HG03095 (cell line): ENCODE data around the gene CAP2.
"Not testable (repeated sequence)": the region's sequence is repeated elsewhere in the genome, so short reads cannot be mapped to it uniquely, and the experiment has no call there.

Experiments
- ATAC-seq: cut with Tn5 transposase; IDR thresholded peaks from one replicate; pipeline ENCODE4 v1.9.1; 2021; ENCODE audit warnings: moderate library complexity; ENCODE audit not compliant: unreplicated experiment

The CAP2 gene

GRCh38 chr6:17562636-17563035, 169.2 kb downstream of the CAP2 start:
- ATAC-seq: no peak

DNA sequence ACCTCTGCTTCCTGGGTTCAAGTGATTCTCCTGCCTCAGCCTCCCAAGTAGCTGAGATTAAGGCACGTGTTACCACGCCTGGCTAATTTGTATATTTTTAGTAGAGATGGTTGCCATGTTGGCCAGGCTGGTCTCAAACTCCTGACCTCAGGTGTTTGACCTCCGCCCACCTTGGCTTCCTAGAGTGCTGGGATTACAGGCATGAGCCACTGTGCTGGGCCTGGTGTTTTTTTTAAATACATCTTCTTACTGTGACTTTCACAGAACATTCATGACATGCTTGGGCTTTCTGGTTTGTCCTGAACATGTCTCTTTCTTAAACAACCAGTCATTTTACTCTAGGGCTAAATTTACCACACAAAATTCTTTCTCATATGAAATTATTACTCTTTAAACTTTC, 172.0 kb downstream of the CAP2 start:
- no peak for ATAC-seq

GRCh38 chr6:17574866-17575560, 181.6 kb downstream of the CAP2 start:
- ATAC-seq: no peak

DNA sequence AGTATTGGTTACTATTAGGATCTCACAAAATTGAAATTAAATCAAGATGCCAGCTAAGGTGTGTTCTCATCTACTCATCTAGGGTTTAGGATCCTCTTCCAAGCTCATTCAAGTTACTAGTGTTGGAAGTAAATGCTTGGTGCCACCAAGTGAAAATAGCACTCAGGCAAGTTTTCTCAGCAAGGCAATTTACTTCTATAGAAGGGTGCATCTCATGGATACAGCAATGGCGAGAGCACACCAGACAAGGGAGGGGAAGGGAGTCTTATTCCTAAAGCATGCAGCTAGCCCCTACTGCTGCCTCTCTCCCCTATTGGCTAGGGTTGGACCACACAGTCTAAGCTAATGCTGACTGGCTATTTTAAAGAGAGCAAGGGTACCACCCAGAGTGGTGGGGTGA, 183.7 kb downstream of the CAP2 start:
- no peak for ATAC-seq

GRCh38 chr6:17580518-17581048, 187.2 kb downstream of the CAP2 start:
- no peak for ATAC-seq

GRCh38 chr6:17581282-17581681, 187.9 kb downstream of the CAP2 start:
- ATAC-seq: not testable (repeated sequence)

DNA sequence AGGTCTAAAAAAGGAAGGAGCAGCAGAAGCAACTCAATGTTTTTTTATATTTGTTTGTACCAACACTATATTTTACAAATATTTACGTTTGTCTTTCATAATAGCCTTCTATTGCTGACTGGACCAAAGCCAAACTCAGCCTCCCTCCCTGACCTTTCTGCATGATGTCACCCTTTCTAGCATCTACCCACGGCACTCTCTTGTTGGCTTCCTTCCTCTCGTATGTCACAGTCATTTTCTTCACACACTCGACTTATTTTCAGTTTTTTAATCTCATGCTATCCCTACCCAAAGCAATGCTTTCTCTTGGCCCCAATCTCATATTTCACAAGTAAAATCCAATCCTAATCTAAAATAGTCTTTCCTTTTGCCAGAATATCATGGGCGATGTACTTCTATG, 190.4 kb downstream of the CAP2 start:
- no peak for ATAC-seq

DNA sequence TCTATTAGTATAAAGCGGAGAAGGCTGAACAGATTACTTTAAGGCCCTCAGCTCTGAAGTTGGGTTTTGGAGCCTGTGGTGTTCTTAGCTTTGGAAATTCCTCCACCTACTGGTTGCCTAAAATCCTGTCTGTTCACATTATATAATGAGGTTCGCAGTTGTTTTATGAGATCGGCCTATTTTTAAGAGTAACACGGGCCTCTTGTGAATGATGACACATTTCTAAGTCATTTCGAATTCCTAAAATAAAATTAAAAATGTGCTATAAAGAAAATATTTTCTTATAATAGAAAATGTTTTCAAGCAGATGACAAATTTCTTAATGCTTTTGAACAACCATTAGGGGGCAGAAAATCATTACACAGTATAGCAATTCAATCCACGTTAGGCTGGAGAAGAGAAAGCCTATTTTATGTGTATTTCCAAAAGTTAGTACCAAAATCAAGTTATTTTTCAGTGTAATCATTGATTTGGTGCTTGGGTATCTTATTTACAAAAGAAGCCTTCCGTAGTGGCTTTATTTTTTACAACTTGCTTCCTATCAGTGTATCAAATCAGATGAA, 190.9 kb downstream of the CAP2 start:
- ATAC-seq: peak; percentile 55

DNA sequence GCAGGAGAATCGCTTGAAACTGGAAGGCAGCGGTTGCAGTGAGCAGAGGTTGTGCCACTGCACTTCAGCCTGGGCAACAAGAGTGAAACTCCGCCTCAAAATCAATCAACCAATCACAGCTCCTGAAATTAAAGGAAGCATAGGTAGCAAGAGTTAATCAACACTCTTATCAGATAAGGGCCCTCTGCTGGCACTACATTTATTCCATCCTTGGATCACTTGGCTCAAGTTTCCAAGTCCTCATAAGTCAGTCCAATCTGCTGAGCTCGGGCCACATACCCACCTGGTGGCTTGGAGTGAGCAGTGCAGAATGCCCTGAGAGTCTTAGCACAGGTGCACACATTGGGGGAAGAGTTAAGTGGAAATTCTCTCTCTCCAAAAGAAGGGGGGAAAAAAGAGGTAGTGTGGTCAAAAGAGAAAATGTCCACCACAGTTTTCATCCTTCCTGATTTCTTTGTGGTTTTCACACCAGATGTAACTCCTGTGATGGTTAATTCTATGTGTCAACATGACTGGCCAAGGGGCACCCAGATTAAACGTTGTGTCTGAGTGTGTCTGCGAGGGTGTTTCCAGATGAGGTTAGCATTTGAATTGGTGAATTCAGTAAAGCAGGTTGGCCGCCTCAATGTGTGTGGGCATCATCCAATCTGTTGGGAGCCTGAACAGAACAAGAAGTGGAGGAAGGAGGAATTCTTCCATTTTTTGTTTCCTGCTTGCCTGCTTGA, 192.5 kb downstream of the CAP2 start:
- no peak for ATAC-seq

GRCh38 chr6:17586623-17587022, 193.2 kb downstream of the CAP2 start:
- not testable (repeated sequence) for ATAC-seq

DNA sequence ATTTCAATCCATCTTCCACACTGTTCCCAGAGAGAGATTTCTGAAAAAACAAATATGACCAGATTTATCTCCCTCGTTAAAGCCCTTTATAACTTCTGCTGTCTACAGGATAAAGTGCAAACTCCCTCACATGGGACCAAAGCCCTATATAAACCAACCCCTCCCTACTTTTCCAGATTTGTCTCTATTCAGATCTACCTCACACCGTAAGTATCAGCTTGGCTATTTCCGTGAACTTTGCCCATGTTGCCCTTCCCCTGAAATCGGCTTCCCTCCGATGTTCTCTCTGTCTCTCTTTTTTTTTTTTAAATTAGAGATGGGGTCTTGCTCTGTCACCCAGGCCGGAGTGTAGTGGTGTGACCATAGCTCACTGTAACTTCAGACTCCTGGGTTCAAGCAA, 194.6 kb downstream of the CAP2 start:
- ATAC-seq: no peak

GRCh38 chr6:17589406-17590096, 196.2 kb downstream of the CAP2 start:
- no peak for ATAC-seq

- ATAC-seq: no peak
These were observed 197.9 kb downstream of the CAP2 start for GRCh38 chr6:17591287-17591686.

DNA sequence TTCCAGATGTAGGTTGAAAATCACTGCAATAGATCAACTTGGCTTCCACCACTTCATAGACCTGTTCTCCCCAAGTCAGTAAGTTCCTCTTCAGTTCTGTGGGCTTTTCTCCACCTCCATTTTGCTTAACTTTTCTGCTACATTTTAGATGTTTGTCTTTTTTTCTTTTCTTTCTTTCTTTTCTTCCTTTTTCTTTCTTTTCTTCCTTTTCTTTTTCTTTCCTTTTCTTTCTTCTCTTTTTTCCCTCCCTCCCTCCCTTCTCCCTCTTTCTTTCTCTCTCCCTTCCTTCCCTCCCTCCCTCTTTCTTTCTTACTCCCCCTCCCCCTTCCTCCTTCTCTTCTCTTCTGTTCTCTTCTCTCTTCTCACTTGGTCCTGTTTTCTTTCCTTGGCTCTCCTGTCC, 199.9 kb downstream of the CAP2 start:
- no peak for ATAC-seq

DNA sequence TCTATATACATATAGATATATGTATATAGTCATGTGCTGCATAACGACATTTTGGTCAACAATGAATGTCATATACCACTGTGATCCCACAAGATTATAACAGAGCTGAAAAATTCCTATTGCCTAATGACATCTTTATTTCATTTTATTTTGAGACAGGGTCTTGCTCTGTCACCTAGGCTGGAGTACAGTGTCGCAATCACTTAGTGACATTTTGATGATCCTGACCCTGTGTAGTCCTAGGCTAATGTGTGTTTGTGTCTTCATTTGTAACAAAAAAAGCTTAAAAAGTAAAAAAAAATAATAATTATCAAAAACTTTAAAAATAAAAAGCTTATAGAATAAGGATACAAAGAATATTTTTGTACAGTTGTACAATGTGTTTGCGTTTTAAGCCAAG, 202.7 kb downstream of the CAP2 start:
- ATAC-seq: no peak

- ATAC-seq: peak; percentile 90
These were observed 206.6 kb downstream of the CAP2 start, which contains the start of gene FAM8A1 for GRCh38 chr6:17599877-17600526. FAM8A1 (plus strand) TSS chr6:17600302; CDS start chr6:17600410, 108 bp downstream.

DNA sequence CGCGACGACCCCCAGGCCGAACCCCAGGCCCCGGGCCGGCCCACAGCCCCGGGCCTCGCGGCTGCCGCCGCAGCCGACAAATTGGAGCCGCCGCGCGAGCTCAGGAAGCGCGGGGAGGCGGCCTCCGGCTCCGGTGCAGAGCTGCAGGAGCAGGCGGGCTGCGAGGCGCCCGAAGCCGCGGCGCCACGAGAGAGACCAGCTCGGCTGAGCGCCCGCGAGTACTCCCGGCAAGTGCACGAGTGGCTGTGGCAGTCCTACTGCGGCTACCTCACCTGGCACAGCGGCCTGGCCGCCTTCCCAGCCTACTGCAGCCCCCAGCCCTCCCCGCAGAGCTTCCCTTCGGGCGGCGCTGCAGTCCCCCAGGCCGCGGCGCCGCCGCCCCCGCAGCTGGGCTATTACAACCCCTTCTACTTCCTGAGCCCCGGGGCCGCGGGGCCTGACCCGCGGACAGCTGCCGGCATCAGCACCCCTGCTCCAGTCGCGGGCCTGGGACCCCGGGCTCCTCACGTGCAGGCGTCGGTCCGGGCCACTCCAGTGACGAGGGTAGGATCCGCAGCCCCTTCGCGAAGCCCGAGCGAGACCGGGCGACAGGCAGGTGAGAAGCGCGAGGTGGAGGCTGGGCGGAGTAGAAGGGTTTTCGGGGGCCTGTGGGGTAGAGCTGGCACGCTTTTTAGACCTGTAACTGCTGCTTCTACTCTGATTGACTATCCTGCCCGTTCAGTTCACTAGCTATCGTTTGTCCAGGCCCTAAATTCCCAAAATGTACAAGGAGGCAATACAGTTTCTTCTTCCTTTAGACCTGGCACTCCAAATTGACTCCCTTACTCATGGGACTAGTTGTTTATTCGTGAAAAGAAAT, 207.4 kb downstream of the CAP2 start:
- peak; percentile 56 for ATAC-seq

GRCh38 chr6:17601386-17601703, 207.9 kb downstream of the CAP2 start:
- ATAC-seq: no peak

DNA sequence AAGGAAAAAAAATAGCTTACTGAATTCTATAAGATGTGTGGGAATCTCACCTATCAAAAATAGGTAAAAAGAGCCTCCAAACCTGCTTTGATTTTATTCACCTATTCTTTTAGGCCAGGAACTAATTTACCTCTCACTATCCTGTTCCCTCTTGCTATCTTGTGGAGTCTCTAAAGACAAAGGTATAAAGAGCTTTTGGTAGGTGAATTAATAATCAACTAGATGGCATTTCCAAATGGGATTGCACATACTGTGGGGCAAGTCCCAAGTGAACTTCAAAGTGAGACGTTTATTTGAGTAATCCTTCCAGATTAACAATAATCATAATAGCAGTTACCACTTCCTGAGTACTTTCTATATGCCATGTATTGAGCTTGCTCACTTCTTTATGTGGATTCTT, 209.5 kb downstream of the CAP2 start:
- ATAC-seq: no peak

GRCh38 chr6:17606606-17607005, 213.2 kb downstream of the CAP2 start:
- no peak for ATAC-seq
